Activated CD4-positive, CD25-positive, alpha-beta regulatory T cell treated with anti-CD3 and anti-CD28 coated beads, Interleukin-2, amount 50 U/mL, for 72 hours (primary cell): ENCODE data around the gene RSPO1.
A peak's percentile ranks its signal among the peaks of the same experiment; 100 is the strongest.
"Not testable (repeated sequence)": the region's sequence is repeated elsewhere in the genome, so short reads cannot be mapped to it uniquely, and the experiment has no call there.

Experiments
- DNase-seq: peaks from one replicate; pipeline ENCODE4 v3.0.0; 2021

RSPO1 gene, protein sequence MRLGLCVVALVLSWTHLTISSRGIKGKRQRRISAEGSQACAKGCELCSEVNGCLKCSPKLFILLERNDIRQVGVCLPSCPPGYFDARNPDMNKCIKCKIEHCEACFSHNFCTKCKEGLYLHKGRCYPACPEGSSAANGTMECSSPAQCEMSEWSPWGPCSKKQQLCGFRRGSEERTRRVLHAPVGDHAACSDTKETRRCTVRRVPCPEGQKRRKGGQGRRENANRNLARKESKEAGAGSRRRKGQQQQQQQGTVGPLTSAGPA

DNA sequence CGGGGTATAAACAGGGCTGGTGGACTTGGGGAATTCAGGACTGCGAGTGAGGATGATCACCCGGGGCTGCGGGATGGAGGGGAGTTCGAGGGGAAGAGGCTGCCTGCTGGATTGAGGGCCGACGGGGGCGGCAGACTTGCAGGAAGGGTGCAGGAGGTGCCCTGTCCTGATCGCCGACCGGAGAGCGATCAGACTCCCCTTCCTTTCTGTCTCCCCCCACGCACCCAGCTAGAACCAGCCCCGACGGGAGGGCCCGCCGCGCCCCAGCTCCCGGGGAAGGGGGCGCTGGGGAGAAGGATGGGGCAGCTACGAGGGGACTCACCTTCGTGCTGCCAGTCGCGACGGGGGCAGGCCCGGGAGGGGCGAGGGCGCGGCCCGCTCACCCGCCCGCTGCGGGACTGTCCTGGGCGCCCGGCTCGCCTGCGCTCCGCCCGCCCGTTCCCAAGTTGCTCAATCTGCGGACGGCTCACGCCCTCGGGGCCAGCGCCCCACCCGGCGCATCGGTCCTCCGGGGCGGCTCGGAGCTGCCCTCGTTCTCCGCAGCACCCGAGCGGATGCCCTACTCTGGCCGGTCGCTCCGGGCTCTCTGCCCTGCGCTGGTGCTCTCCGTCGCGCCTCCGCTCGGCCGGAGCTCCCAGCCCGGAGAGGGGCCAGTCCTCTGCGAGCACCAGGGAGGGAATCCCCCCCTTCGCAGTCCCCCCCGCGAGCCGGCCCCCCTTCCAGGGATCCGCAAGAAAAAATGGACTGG, at the start of gene RSPO1:
Gene RSPO1, minus strand, starts transcription at position 649 of the 748 bp plus-strand sequence. CDS start 5,231 bp downstream, outside the sequence.
- no peak for DNase-seq

DNA sequence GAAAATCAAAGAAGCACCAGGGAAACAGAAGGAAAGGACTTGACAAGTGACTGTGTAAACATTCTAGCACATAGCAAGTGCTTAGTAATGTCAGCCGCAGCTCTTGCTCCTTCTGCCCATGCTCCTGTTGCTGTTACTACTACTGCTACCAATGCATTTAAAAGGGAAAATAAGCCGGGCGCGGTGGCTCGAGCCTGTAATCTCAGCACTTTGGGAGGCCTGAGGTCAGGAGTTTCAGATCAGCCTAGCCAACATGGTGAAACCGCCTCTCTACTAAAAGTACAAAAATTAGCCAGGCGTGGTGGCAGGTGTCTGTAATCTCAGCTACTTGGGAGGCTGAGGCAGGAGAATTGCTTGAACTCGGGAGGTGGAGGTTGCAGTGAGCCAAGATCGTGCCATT, 49.5 kb upstream of the RSPO1 start:
- DNase-seq: not testable (repeated sequence)

DNA sequence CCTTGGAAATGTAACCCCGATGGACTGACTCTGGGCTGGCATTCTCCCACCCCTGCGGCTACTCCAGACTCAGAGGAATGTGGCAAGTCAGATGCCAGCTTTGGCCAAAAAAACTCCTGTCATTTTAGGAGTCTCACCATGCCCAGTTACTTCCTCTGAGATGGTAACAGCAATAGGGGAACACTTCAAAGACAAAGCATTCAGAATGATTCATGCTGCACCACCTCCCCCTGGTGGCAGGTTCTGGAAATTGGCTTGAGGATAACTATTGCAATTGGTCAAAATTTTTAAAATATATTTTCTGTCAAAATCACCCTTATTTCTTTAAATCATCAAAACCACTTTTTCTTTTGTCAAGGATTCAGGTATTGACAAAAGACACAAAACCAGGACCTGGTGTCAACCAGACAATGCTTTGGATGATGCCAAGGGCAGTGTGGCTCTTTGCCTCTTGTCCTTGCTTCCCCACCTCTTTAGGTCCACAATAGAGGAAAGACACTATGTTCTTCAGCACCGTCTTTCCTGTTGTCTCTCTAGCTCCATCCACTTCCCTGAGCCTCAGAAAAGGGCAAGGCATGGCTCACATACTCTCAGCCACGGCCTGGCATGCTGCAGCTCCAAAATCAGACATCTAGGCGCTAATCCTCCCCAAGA, 47.8 kb upstream of the RSPO1 start:
- peak; percentile 76 for DNase-seq

DNA sequence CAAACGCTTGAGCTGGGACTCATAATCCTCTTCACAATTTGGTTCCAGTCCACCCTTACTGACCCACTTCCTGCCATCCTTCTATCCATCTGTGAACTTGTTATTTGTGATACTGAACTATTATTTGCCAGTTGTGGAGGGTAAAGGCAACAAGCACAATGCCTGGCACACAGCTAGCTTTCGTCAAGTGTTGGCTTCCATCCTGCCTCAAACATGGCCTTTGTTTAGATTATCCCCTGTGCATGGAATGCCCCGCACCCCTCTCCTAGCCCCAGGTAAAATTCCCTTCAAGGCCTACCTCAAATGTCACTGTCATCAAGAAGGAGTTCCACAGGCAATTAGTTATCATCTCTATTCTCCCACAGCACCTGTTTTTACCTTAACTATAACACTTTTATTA, 46.2 kb upstream of the RSPO1 start:
- no peak for DNase-seq

GRCh38 chr1:37677808-37678207, 43.1 kb upstream of the RSPO1 start:
- DNase-seq: no peak

- no peak for DNase-seq
Measured at GRCh38 chr1:37677143-37677439, 42.4 kb upstream of the RSPO1 start.

GRCh38 chr1:37676281-37677142, 41.8 kb upstream of the RSPO1 start:
- no peak for DNase-seq

DNA sequence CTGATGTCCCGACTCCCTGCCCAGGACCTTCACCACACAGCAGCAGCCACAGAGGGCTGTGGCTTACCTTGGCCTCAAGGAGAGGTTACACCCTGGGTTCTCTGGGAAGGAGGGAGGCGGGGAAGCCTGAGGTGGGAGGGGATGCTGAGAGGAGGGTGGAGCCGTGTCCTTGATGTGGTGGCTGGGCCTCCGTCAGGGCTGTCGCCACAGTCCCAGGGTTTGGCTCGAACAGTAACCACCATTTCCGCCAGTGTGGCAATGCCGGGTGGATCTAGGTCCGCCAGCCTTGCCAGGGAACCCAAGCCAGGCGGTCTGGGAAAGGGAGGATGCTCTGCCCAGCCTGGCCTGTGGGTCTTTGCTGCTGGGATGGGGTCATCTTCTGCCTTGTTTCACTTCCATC, 39.2 kb upstream of the RSPO1 start:
- peak; percentile 40 for DNase-seq

DNA sequence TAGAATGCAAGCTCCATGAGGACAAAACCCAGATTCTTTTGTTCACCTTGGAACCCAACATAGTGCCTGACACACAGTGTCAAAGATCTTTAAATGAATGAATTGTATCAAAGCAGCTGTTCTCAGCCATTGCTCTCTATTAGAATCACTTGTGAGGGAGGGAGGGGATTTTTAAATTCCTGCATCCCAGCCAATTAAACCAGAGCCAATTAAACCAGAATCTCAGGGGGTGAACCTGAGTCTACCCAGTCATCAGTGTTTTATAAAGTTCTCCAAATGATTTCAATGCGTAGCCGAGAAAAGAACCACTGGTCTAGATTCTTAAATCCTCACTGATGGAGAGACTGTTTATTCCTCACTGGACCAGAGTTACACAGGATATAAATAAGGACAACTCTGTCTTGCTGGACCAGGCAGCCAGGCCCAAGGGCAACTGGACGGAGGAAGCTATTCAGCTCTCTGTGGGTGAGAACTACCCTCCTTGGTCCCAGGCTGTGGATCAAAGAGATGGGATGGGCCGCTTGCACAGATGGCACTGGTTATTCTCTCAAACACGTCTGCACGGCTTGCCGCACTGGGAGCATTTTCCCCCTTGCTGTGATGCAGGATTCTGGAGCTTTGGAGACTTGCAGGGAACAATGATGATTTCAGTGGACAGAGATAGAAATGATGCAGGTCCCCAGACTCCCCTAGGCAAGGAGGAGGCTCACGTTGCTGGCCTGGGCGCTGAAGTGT, 37.6 kb upstream of the RSPO1 start:
- DNase-seq: no peak

DNA sequence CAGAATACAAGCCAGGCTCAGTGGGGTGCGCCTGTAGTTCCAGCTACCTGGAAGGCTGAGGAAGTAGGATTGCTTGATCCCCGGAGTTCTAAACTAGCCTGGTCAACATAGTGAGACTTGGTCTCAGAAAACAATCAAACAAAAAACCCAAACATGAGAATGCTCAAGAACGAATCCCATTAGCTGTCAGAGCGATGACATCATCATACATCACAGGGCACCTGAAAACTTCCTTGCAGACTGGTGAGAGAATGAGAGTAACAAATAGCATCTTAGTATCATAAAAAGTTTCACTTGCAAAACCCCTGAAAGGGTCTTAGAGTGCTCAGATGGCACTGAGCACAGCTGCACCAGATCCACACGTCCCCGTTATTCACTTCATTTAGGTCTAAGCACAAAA, 36.6 kb upstream of the RSPO1 start:
- no peak for DNase-seq

DNA sequence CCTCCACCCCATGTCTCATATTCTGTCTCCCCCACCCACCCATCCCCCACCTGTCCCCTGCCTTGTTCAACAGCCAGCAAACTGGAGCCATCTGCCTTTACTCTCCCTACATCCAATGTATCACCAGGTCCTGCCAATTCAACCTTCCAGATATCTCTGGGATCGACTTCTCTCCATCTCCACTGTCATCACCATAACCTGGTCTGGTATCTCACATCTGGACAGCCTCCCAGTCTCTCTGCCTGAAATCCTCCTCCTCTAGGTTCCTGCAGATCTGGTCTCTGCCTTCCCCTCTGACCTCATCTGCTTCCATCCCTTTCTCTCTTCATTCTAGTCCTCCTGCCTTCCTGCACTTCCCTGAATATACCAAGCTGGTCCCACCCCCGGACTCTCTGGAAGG, 35.4 kb upstream of the RSPO1 start:
- no peak for DNase-seq

GRCh38 chr1:37667023-37667671, 32.5 kb upstream of the RSPO1 start:
- DNase-seq: no peak

DNA sequence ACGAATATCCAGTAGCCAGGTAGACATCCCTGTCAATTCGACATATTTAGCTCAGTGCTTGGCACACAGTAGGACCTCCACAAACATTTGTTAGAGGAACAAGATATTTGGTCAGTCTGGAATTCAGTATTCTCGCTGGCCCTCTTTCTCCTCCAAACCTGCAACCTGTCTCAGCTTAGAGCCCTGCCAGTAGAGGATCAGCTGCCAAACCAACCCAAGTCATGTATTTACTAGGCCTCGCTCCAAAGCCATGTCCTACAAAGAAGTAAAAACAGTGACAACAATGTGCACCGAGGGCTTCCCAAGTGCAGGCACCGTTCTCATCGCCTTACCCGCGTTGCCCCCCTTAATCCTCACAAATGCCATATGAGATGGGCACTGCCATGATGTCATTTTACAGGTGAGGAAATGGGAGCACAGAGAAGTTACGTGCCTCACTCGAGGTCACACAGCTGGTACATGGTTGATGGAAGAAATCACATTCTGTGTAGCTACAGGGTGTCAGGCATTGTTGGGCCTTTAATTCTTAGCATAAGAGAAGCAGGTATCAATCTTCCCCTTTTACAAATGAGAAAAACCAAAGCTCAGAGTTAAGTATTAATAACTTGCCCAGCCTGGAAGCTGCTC, 31.7 kb upstream of the RSPO1 start:
- DNase-seq: no peak

DNA sequence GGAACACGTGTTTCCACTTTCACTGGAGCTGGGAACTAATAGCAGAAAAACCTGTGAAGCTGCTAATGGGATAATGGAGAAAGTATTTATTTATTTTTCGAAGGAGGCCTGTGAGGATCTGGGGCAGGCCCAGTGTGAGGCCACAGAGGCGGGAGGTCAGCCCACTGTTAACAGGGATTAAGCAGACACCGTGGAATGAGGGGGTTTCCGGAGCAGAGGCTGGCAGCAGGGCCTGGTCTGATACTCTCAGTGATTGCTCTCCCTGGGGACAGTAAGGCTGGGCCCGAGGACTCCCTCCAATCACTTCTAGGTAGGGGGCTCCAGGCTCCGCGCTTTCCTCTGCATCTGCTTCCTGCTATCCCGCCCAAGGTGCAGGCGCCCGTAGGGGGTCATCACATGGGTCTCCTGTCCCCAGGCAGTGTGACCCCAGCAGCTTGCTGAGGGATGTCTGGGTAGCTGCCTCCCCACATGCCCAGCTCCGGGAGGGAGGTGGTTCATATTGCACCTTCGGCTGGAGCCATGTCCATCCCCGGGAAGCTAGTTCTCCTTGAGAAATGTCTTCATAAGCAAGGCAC, 28.8 kb upstream of the RSPO1 start:
- no peak for DNase-seq

DNA sequence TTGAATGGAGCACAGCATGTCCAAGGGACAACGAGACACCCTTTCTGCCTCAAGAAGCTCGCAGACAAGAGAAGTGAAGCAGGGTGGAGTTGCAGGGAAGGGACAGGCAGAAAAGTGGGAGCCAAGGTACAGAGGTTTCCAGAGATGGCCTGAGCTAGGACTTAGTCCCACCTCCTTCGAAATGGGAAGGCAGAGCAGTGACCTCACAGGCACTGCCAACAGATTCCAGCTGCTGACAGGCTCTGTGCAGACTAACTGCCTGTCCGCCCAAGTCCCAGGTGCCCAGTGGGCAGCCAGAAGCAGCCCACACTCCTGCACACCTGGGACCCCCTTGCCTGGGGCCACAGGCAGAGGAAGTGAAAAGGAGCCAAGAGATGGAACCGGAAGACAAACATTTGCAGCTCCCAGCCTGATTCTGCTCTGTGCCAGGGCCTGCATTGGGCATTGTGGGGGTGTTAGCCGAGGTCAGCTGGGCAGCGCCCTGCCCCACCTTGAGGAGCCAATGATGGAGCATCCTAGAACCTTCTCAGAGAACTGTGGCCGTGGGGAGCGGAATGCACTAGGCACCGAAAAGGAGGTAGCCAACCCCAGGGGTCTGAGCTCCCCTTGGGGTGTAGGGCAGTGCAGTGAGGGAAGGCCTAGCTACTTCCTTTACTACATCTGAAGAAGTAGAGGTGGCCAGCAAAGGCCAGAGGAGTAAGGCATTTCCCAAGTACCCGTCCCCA, 27.5 kb upstream of the RSPO1 start:
- no peak for DNase-seq

- DNase-seq: no peak
Measured at GRCh38 chr1:37661401-37661800, 26.7 kb upstream of the RSPO1 start.

DNA sequence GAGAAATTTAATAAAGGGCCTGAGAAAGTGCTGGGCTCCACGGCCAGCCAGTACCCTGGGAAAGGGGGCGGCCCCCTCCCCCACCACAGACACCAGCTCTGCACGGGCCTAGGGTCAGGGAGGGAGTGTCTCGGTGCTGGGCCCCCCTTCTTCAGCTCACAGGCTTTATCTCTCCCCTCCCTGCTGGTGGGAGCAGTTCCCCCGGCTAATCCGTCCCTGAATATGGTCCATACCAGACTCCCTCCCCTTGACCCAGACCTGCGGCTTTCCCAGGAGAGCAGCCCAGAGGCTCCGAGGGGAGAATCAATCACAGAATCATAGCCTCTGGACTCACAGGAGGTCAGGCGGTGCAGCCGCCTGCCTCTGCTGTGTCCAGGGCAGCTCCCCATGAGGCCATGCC, 26.0 kb upstream of the RSPO1 start:
- DNase-seq: no peak

DNA sequence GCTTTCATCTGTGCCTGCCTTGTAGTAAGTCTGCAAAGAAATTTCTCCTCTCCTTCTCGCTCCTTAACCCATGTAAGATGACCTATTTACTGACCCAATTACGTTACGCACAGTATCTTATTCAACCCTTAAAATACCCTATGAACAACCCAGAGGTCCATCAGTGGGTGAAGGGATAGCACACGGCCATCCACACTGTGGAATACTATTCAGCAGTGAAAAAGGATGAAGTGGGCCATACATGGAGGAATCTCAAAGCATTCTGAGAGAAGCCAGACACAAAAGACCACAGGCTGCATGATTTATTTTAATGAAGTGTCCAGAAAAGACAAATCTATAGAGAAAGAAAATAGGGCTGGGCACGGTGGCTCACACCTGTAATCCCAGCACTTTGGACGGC, 23.8 kb upstream of the RSPO1 start:
- DNase-seq: no peak

DNA sequence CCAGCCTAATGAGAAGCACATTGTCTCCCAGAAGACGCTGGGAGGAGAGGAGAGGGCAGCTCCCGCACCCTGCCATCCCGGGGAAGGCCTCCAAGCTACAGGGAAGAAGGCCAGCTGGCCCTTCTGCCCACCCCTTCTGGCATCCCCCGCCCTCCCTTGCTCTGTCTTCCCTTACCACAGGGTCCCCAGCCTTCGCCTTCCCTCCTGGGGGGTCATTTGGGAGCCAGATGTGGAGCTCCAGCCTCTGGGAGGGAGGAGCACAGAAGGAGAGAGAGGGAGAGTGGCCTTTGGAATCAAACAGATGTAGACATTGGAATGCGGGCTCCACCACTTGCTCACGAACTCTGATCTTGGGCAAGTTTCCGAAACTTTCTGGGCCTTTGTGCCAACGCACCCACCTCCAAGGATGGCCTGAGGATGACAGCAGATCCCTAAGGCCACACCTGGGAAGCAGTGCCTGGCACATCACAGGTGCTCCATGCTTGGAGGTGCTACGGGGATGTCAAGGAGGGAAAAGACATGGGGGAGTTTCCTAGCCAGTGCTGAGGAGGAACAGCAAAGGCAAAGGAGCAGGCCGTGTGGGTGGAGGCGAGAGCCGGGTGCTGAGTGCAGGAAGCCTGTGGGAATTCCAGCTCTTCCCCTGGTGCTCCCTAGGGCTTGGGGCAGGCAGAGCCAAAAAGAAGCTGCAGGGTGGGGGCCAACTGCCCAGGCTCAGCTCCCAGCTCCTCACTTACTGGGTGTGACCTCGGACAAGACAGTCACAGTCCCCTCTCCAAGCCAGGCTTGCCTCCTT, 23.1 kb upstream of the RSPO1 start:
- no peak for DNase-seq

DNA sequence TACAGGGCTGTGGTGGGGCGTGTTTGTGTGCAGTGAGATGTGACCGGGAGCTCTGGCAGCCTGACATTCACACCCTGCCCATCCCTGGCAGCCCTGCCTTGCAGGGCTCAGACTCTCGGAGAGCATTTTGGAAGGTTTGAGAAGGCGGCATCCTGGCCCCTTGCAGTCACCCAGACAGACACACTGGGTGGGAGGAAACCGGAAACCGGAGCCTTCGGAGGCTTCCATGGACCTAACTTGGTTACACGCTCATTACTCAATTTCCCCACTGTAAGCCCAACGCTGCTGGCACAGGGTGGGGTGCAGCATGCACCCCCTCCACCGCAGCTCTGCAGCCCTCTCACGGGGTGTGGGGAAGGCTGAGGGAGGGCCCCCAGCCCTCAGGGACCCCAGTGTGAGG, 22.2 kb upstream of the RSPO1 start:
- no peak for DNase-seq
